ENCODE data around the gene TRERF1. TPM values are rescaled to one million over a fixed set of nuclear protein-coding genes. Genes with fewer than 3 reads are reported as not detected.
A peak's percentile ranks its signal among the peaks of the same experiment; 100 is the strongest.

The TRERF1 gene
- total RNA-seq, 1 experiment from 2014 or later: 13.9 TPM

DNA sequence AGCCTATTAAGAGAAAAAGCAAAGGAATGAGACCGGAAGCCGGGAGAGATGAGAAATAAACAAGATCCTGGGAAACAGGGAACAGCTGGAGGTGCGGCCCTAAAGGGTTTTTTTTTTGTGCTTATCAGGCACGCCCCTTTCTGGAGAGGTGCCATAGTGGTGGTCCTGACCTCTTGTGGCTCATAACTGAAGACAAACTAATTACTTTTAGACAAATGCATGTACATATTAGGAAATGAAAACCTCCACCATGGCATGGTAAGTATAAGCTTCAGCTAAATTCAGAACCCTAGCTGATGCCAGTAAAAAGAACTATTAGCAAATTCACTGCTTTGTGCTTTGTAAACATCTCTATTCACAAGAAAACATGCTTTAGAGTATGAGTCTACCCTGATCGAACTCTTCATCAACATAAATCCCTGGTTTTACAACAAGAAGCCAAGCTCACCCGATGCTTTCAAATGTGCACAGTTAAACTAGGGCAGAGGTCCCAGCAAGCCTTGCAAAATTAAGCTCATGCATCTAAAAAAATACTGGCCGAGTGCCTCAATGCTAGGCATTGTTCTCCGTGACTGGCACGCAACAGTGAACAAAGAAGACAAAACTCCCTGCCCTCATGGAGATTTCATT, 137.7 kb downstream of the TRERF1 start:
- Histone ChIP-seq H4K20me1 (ENCODE audit: low read length) (no peaks in the 10 kb centered on the region), H3K27ac (ENCODE audit: low read length) (peak overlapping the region; percentile 99), H3K4me1 (ENCODE audit: insufficient read depth, low read length) (peaks cover 62% of the 10 kb centered on the region), H3K9me2 (replicated peaks; ENCODE audit: low read length) (no peaks in the 10 kb centered on the region), H3K27me3 (ENCODE audit: low read length) (no peaks in the 10 kb centered on the region), H3K4me3 (ENCODE audit: low read length) (no peak overlapping the region), H3F3A (ENCODE audit: low read length, unreplicated experiment) (peaks cover 15% of the 10 kb centered on the region), H3K4me2 (ENCODE audit: low read length) (peak overlapping the region; percentile 76), H3K9me3 (ENCODE audit: low read length) (no peaks in the 10 kb centered on the region), H3K36me3 (ENCODE audit: low read depth, low read length) (0 out of 2 replicates have a peak, but pooled peaks cover 3% of the 10 kb centered on the region), H3K79me2 (ENCODE audit: low read length) (peaks cover 46% of the 10 kb centered on the region), H2AFZ (ENCODE audit: low read length) (no peak overlapping the region), H3K9ac (ENCODE audit: low read length) (peak overlapping the region; percentile 59)
- ATAC-seq (no peak), DNase-seq (peak; percentile 32)
- intact Hi-C loops (cut with micrococcal nuclease): no loop called here
- CTCF ChIA-PET: no interaction called here
- no peak for TF ChIP-seq EZH2 (IDR thresholded peaks at IDR 0.05; ENCODE audit: low read length, unreplicated experiment)
- no TSS peak for BruUV-seq (replicated peaks)
- POLR2A ChIA-PET (ENCODE audit: unreplicated experiment): interaction anchor here (0.6 kb wide), 1 partner anchor 93 kb away, joined by 3 read pairs; no protein-coding TSS in a partner anchor

DNA sequence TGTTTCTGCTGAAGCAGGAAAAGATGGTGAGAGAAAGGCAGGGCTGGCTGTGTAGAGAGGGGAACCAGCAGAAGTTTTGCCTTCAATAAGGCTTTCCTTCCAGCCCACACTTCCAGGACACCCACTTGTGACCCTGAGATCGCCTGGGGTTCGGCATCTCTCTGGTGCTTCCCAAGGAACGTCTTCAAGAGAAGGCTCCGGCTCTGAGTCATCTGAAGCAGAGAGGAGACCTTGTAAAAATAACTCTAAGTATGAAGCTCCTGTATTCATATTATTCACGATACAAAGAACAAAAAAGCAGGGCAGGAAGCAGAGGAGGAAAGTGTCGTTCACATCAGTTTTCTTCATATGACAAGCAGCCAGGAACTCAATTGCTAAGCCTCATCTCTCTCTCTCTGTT, 138.7 kb downstream of the TRERF1 start:
- TF ChIP-seq, protein P1, sequence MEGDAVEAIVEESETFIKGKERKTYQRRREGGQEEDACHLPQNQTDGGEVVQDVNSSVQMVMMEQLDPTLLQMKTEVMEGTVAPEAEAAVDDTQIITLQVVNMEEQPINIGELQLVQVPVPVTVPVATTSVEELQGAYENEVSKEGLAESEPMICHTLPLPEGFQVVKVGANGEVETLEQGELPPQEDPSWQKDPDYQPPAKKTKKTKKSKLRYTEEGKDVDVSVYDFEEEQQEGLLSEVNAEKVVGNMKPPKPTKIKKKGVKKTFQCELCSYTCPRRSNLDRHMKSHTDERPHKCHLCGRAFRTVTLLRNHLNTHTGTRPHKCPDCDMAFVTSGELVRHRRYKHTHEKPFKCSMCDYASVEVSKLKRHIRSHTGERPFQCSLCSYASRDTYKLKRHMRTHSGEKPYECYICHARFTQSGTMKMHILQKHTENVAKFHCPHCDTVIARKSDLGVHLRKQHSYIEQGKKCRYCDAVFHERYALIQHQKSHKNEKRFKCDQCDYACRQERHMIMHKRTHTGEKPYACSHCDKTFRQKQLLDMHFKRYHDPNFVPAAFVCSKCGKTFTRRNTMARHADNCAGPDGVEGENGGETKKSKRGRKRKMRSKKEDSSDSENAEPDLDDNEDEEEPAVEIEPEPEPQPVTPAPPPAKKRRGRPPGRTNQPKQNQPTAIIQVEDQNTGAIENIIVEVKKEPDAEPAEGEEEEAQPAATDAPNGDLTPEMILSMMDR (conservative IDR thresholded peaks at IDR 0.05; ENCODE audit: low read depth, low read length): no peak
- TF ChIP-seq EZH2 (IDR thresholded peaks at IDR 0.05; ENCODE audit: low read length, unreplicated experiment) (no peak), EZH2phosphoT487 (IDR thresholded peaks at IDR 0.05; ENCODE audit: borderline replicate concordance, low read length) (no peak)
- Histone ChIP-seq H3K27me3 (ENCODE audit: low read length) (no peaks in the 10 kb centered on the region), H3K4me3 (ENCODE audit: low read length) (no peak overlapping the region), H3K4me2 (ENCODE audit: low read length) (peak overlapping the region; percentile 76), H2AFZ (ENCODE audit: low read length) (no peak overlapping the region), H3K79me2 (ENCODE audit: low read length) (peaks cover 41% of the 10 kb centered on the region), H3K9ac (ENCODE audit: low read length) (peak overlapping the region; percentile 59), H3K36me3 (ENCODE audit: low read depth, low read length) (0 out of 2 replicates have a peak, but pooled peaks cover 3% of the 10 kb centered on the region), H3F3A (ENCODE audit: low read length, unreplicated experiment) (peaks cover 15% of the 10 kb centered on the region), H3K9me3 (ENCODE audit: low read length) (no peaks in the 10 kb centered on the region), H3K4me1 (ENCODE audit: insufficient read depth, low read length) (peaks cover 57% of the 10 kb centered on the region), H3K27ac (ENCODE audit: low read length) (peak overlapping the region; percentile 99), H3K9me2 (replicated peaks; ENCODE audit: low read length) (no peaks in the 10 kb centered on the region), H4K20me1 (ENCODE audit: low read length) (no peaks in the 10 kb centered on the region)
- CTCF ChIA-PET: interaction anchor here (0.6 kb wide), 1 partner anchor 234 kb away, joined by 3 read pairs; no protein-coding TSS in a partner anchor
- BruUV-seq (replicated peaks): no TSS peak
- POLR2A ChIA-PET (ENCODE audit: unreplicated experiment): interaction anchor here (0.6 kb wide), 1 partner anchor 13 kb away, joined by 4 read pairs; no protein-coding TSS in a partner anchor
- intact Hi-C loops (cut with micrococcal nuclease): no loop called here
- ATAC-seq: peak; percentile 9; the same call in 1 of the 2 replicates
- DNase-seq: peak; percentile 38

DNA sequence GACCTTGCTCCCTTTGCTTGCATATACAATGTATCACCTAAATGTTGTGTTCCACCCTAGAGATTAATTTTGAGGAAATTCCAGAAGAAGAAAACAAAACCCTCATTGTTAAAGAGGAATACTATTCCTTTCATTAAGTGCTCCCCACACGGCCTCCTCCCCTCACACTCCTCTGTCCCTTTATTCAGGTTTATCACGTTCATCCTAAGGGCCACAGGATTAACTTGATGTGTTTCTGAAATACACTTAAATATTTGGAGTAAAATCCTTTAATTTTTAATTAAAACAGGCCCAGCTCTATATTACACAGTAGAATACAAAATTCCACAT, 144.6 kb downstream of the TRERF1 start:
- ATAC-seq (no peak), DNase-seq (no peak)
- Histone ChIP-seq H3K4me3 (ENCODE audit: low read length) (no peak overlapping the region), H3K79me2 (ENCODE audit: low read length) (peaks cover 52% of the 10 kb centered on the region), H2AFZ (ENCODE audit: low read length) (no peak overlapping the region), H3K36me3 (ENCODE audit: low read depth, low read length) (no peaks in the 10 kb centered on the region), H3K27me3 (ENCODE audit: low read length) (no peaks in the 10 kb centered on the region), H3K27ac (ENCODE audit: low read length) (no peak overlapping the region), H3K9me3 (ENCODE audit: low read length) (no peaks in the 10 kb centered on the region), H3K4me2 (ENCODE audit: low read length) (no peak overlapping the region), H3K9me2 (replicated peaks; ENCODE audit: low read length) (no peaks in the 10 kb centered on the region), H3K4me1 (ENCODE audit: insufficient read depth, low read length) (peaks cover 7% of the 10 kb centered on the region), H4K20me1 (ENCODE audit: low read length) (no peaks in the 10 kb centered on the region), H3K9ac (ENCODE audit: low read length) (no peak overlapping the region), H3F3A (ENCODE audit: low read length, unreplicated experiment) (no peaks in the 10 kb centered on the region)
- ChIA-PET CTCF (no interaction called here), POLR2A (ENCODE audit: unreplicated experiment) (no interaction called here)
- TF ChIP-seq EZH2phosphoT487 (IDR thresholded peaks at IDR 0.05; ENCODE audit: borderline replicate concordance, low read length) (no peak), EZH2 (IDR thresholded peaks at IDR 0.05; ENCODE audit: low read length, unreplicated experiment) (no peak)
- TF ChIP-seq, protein P1 (conservative IDR thresholded peaks at IDR 0.05; ENCODE audit: low read depth, low read length): no peak
- BruUV-seq (replicated peaks): no TSS peak
- intact Hi-C loops (cut with micrococcal nuclease): no loop called here
